Immature natural killer cell (primary cell): ENCODE results near the gene MRPS15. TPM values are rescaled to one million over a fixed set of nuclear protein-coding genes. Genes with fewer than 3 reads are reported as not detected.

Experiments
- DNase-seq, 3 donors: peaks; one replicate each; pipeline ENCODE4 v3.0.0; 2022; ENCODE audit warnings: mixed read lengths in 1 of 3
- H3K27ac Mint-ChIP-seq, 6 donors: one replicate each; pipeline ENCODE4 v1.8.0; 2020; ENCODE audit warnings: mixed read lengths in 6 of 6, mild to moderate bottlenecking in 5 of 6, inconsistent platforms in 4 of 6, moderate library complexity in 3 of 6
- H3K27me3 Mint-ChIP-seq, 3 donors: one replicate each; pipeline ENCODE4 v1.8.0; 2020 to 2021; ENCODE audit warnings: low read depth in 3 of 3, mild to moderate bottlenecking in 3 of 3, mixed read lengths in 3 of 3, moderate library complexity in 3 of 3, inconsistent platforms in 1 of 3
- H3K36me3 Mint-ChIP-seq, 3 donors: one replicate each; pipeline ENCODE4 v1.8.0; 2020; ENCODE audit warnings: mixed read lengths in 3 of 3, inconsistent platforms in 2 of 3, mild to moderate bottlenecking in 2 of 3
- H3K4me1 Mint-ChIP-seq, 2 donors: one replicate each; pipeline ENCODE4 v1.8.0; 2020; ENCODE audit warnings: inconsistent platforms in 2 of 2, mild to moderate bottlenecking in 2 of 2, mixed read lengths in 2 of 2, moderate library complexity in 1 of 2
- H3K4me3 Mint-ChIP-seq, 5 donors: one replicate each; pipeline ENCODE4 v1.8.0; 2020; ENCODE audit warnings: mild to moderate bottlenecking in 5 of 5, mixed read lengths in 5 of 5, inconsistent platforms in 3 of 5, moderate library complexity in 3 of 5
- H3K9me3 Mint-ChIP-seq, 6 donors: one replicate each; pipeline ENCODE4 v1.8.0; 2020; ENCODE audit warnings: mild to moderate bottlenecking in 6 of 6, mixed read lengths in 6 of 6, inconsistent platforms in 4 of 6, moderate library complexity in 3 of 6
- polyA plus RNA-seq, 3 donors: library from polyadenylated mRNA; unstranded; fragments of 300-500 nt; fragmentation: Illumina TruSeq; gene quantifications; one replicate each; pipeline ENCODE4 v1.2.3, GENCODE V29; 2021

Gene MRPS15
- polyA plus RNA-seq, 3 donors from 2014 or later = 59.8 to 106 (median 63.8) TPM

- no peak overlapping the region for H3K27ac Mint-ChIP-seq
- H3K4me3 Mint-ChIP-seq = no peak overlapping the region
- DNase-seq = no peak
- H3K9me3 Mint-ChIP-seq = no peaks in the 10 kb centered on the region
- H3K4me1 Mint-ChIP-seq = peaks cover 7 to 9% of the 10 kb centered on the region in 2 donors
- peaks cover 4 to 8% (median 4%) of the 10 kb centered on the region in 3 donors for H3K36me3 Mint-ChIP-seq
- no peaks in the 10 kb centered on the region for H3K27me3 Mint-ChIP-seq
Observed at GRCh38 chr1:36419140-36419539, 45.0 kb downstream of the MRPS15 start.

GRCh38 chr1:36417931-36418330 is 46.3 kb downstream of the MRPS15 start:
- DNase-seq = no peak
- Mint-ChIP-seq H3K27ac (no peak overlapping the region), H3K36me3 (peaks cover 4 to 8% (median 4%) of the 10 kb centered on the region in 3 donors), H3K9me3 (no peaks in the 10 kb centered on the region), H3K27me3 (no peaks in the 10 kb centered on the region), H3K4me3 (no peak overlapping the region), H3K4me1 (peaks cover 7 to 9% of the 10 kb centered on the region in 2 donors)

- no peak for DNase-seq
- H3K36me3 Mint-ChIP-seq = peaks cover 6 to 9% (median 8%) of the 10 kb centered on the region in 3 donors
- H3K27me3 Mint-ChIP-seq = no peaks in the 10 kb centered on the region
- no peak overlapping the region for H3K4me3 Mint-ChIP-seq
- H3K9me3 Mint-ChIP-seq = no peaks in the 10 kb centered on the region
- peaks cover 8 to 16% of the 10 kb centered on the region in 2 donors for H3K4me1 Mint-ChIP-seq
- H3K27ac Mint-ChIP-seq = no peak overlapping the region
Observed at GRCh38 chr1:36415661-36416326, 48.4 kb downstream of the MRPS15 start.

GRCh38 chr1:36414384-36414783 is 49.8 kb downstream of the MRPS15 start:
- Mint-ChIP-seq H3K27me3 (no peaks in the 10 kb centered on the region), H3K9me3 (no peaks in the 10 kb centered on the region), H3K27ac (no peak overlapping the region), H3K4me1 (peaks cover 5 to 11% of the 10 kb centered on the region in 2 donors), H3K36me3 (peaks cover 8 to 18% (median 13%) of the 10 kb centered on the region in 3 donors), H3K4me3 (no peak overlapping the region)
- DNase-seq = no peak

GRCh38 chr1:36411674-36412648 is 52.2 kb downstream of the MRPS15 start:
- peak overlapping the region; percentile 51 to 80 (median 64) for H3K27ac Mint-ChIP-seq
- H3K4me3 Mint-ChIP-seq = peak overlapping the region in 1 of 5 donors; percentile 30
- peaks cover 15 to 30% (median 21%) of the 10 kb centered on the region in 3 donors for H3K36me3 Mint-ChIP-seq
- H3K9me3 Mint-ChIP-seq = no peaks in the 10 kb centered on the region
- peaks cover 0 to 2% (median 0%) of the 10 kb centered on the region in 3 donors for H3K27me3 Mint-ChIP-seq
- peak; percentile 19 to 24 (median 20) for DNase-seq
- H3K4me1 Mint-ChIP-seq = peaks cover 5 to 11% of the 10 kb centered on the region in 2 donors

GRCh38 chr1:36408479-36408878 is 55.7 kb downstream of the MRPS15 start:
- Mint-ChIP-seq H3K4me3 (no peak overlapping the region), H3K36me3 (peaks cover 20 to 31% (median 31%) of the 10 kb centered on the region in 3 donors), H3K9me3 (no peaks in the 10 kb centered on the region), H3K4me1 (peaks cover 5 to 11% of the 10 kb centered on the region in 2 donors), H3K27ac (peak overlapping the region in 1 of 6 donors; percentile 45), H3K27me3 (peaks cover 0 to 2% (median 0%) of the 10 kb centered on the region in 3 donors)
- DNase-seq = no peak

GRCh38 chr1:36406440-36406839 is 57.7 kb downstream of the MRPS15 start:
- H3K36me3 Mint-ChIP-seq = peaks cover 19 to 31% (median 28%) of the 10 kb centered on the region in 3 donors
- DNase-seq = no peak
- peak overlapping the region in 1 of 6 donors; percentile 77 for H3K27ac Mint-ChIP-seq
- H3K27me3 Mint-ChIP-seq = peaks cover 0 to 3% (median 0%) of the 10 kb centered on the region in 3 donors
- H3K4me3 Mint-ChIP-seq = no peak overlapping the region
- H3K9me3 Mint-ChIP-seq = no peaks in the 10 kb centered on the region
- H3K4me1 Mint-ChIP-seq = peaks cover 14 to 17% of the 10 kb centered on the region in 2 donors

Other genes with a start within 250 kb of the MRPS15 start
- gene THRAP3, start 239.9 kb downstream of the MRPS15 start, polyA plus RNA-seq = 100 to 1,000 TPM in 1 of 3 donors, 10 to 100 TPM in 2; 61.6 to 103 (median 70.7) TPM
- gene SH3D21, start 158.0 kb downstream of the MRPS15 start, polyA plus RNA-seq = under 1 TPM in 2 of 3 donors, not detected in 1; 0.26 to 0.96 TPM
- 10 to 100 TPM in 2 of 3 donors, 1 to 10 TPM in 1; 8.8 to 29.2 (median 11.1) TPM for gene EVA1B, start 140.7 kb downstream of the MRPS15 start, polyA plus RNA-seq
- gene STK40, start 78.5 kb downstream of the MRPS15 start, polyA plus RNA-seq = 100 to 1,000 TPM in 1 of 3 donors, 10 to 100 TPM in 2; 43.3 to 101 (median 61.5) TPM
- gene LSM10, start 66.5 kb downstream of the MRPS15 start, polyA plus RNA-seq = 100 to 1,000 TPM; 156 to 181 (median 164) TPM
- gene OSCP1, start 13.9 kb downstream of the MRPS15 start, polyA plus RNA-seq = 1 to 10 TPM in 1 of 3 donors, not detected in 2; 2.7 TPM
- gene CSF3R, start 18.5 kb upstream of the MRPS15 start, polyA plus RNA-seq = 1 to 10 TPM in 2 of 3 donors, under 1 TPM in 1; 0.91 to 3.1 (median 2.0) TPM